Nephron progenitor cell (in vitro differentiated cells): ENCODE measurements around the gene UNC13B.

Source experiments
- DNase-seq: peaks from one replicate; pipeline ENCODE4 v3.0.0; 2021
- H3K27ac Mint-ChIP-seq: 2 replicates; pipeline ENCODE4 v1.8.0; 2021; ENCODE audit warnings: mild to moderate bottlenecking, moderate library complexity, mixed read lengths
- H3K27me3 Mint-ChIP-seq: 2 replicates; pipeline ENCODE4 v1.8.0; 2021; ENCODE audit warnings: mild to moderate bottlenecking, low read depth, mixed read lengths; ENCODE audit not compliant: poor library complexity
- H3K36me3 Mint-ChIP-seq: 2 replicates; pipeline ENCODE4 v1.8.0; 2021; ENCODE audit warnings: low read depth, mixed read lengths
- H3K4me1 Mint-ChIP-seq: 2 replicates; pipeline ENCODE4 v1.8.0; 2021; ENCODE audit warnings: mixed read lengths
- H3K4me3 Mint-ChIP-seq: 2 replicates; pipeline ENCODE4 v1.8.0; 2021; ENCODE audit warnings: mild to moderate bottlenecking, moderate library complexity, mixed read lengths
- H3K9me3 Mint-ChIP-seq: 2 replicates; pipeline ENCODE4 v1.8.0; 2021; ENCODE audit warnings: mild to moderate bottlenecking, moderate library complexity, mixed read lengths
- TF ChIP-seq, protein P1 (sequence below): fragments of 200-600 bp; sonication (generic); IDR thresholded peaks from 2 replicates; pipeline ENCODE4 v1.5.0; 2021; ENCODE audit warnings: antibody characterized with exemption

UNC13B gene

DNA sequence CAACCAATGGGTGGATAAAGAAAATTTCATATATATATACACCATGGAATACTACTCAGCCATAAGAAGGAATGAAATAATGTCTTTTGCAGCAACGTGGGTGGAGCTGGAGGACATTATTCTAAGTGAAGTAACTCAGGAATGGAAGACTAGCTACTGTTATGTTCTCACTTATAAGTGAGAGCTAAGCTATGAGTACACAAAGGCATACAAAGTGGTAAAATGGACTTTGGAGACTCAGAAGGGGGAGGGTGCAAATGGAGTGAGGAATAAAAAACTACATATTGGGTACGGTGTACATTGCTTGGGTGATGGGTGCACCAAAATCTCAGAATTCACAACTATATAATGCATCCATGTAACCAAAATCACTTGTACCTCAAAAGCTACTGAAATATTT is 260.9 kb downstream of the UNC13B start:
- Mint-ChIP-seq H3K36me3 (no peaks in the 10 kb centered on the region), H3K4me1 (no peaks in the 10 kb centered on the region), H3K27me3 (peaks cover 8% of the 10 kb centered on the region), H3K4me3 (no peak overlapping the region), H3K27ac (no peak overlapping the region), H3K9me3 (peaks cover 10% of the 10 kb centered on the region)
- no peak for DNase-seq
- TF ChIP-seq, protein P1, sequence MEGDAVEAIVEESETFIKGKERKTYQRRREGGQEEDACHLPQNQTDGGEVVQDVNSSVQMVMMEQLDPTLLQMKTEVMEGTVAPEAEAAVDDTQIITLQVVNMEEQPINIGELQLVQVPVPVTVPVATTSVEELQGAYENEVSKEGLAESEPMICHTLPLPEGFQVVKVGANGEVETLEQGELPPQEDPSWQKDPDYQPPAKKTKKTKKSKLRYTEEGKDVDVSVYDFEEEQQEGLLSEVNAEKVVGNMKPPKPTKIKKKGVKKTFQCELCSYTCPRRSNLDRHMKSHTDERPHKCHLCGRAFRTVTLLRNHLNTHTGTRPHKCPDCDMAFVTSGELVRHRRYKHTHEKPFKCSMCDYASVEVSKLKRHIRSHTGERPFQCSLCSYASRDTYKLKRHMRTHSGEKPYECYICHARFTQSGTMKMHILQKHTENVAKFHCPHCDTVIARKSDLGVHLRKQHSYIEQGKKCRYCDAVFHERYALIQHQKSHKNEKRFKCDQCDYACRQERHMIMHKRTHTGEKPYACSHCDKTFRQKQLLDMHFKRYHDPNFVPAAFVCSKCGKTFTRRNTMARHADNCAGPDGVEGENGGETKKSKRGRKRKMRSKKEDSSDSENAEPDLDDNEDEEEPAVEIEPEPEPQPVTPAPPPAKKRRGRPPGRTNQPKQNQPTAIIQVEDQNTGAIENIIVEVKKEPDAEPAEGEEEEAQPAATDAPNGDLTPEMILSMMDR, result no peak

DNA sequence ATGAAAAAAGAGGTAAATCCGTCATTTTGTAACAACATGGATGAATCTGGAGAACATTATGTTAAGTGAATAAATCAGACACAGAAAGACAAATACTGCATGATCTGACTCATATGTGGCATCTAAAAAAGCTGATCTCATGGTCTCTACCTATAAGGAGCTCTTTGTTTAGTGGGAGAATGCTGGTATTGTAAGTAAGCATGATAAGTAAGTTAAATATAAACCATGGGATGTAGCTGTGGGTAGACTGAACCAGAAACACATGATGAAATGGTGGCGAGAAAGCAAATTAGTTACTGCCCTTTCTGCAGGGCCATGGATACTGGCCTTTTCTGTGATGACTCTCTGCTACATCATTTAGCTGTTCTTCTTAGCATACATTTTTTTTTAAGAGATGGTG is 261.7 kb downstream of the UNC13B start:
- no peak for DNase-seq
- no peaks in the 10 kb centered on the region for H3K36me3 Mint-ChIP-seq
- no peak overlapping the region for H3K27ac Mint-ChIP-seq
- H3K9me3 Mint-ChIP-seq, result peaks cover 9% of the 10 kb centered on the region
- peaks cover 6% of the 10 kb centered on the region for H3K27me3 Mint-ChIP-seq
- no peaks in the 10 kb centered on the region for H3K4me1 Mint-ChIP-seq
- H3K4me3 Mint-ChIP-seq, result no peak overlapping the region
- TF ChIP-seq, protein P1, result no peak

DNA sequence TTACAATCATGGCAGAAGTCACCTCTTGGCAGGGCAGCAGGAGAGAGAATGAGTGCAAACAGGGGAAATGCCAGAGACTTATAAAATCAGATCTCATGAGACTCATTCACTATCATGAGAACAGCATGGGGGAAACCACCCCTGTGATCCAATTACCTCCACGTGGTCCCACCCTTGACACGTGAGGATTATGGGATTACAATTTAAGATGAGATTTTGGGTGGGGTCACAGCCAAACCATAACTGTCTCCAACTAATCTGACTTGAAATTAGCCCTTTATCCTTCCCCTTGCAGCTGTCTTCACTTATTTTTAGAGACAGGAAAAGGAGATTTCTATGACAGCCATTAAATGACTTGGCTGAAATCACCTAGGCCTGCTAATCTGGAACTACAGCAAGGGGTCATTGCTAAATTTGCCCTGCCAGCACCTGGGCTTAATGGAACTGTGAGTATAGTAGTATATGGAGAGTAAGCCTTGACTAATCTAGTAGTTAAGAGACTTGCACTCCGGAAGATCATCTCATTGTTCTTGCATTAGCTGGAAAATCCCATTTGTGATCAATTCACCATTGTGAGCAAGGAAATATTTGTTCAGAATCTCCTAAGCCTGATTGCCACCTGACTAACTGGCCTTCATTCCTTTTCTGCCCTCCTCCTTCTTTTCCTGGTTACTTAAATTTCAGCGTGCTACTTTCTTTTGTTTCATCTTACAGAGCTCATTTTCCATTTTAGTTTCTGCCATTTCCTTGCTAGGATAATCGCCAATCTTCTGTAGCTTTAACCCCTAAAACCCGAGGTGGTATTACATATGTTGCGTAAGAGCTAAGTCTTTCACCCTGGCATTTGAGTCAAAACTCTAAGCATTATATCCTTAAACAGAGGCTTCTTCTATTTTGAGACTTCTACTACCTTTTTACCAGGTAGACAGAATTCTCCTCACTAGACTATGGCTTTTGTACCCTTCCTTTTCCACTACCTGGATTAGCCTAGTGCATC is 262.8 kb downstream of the UNC13B start:
- TF ChIP-seq, protein P1, result no peak
- Mint-ChIP-seq H3K36me3 (no peaks in the 10 kb centered on the region), H3K27ac (no peak overlapping the region), H3K4me1 (no peaks in the 10 kb centered on the region), H3K27me3 (peaks cover 6% of the 10 kb centered on the region), H3K9me3 (peaks cover 8% of the 10 kb centered on the region), H3K4me3 (no peak overlapping the region)
- no peak for DNase-seq

DNA sequence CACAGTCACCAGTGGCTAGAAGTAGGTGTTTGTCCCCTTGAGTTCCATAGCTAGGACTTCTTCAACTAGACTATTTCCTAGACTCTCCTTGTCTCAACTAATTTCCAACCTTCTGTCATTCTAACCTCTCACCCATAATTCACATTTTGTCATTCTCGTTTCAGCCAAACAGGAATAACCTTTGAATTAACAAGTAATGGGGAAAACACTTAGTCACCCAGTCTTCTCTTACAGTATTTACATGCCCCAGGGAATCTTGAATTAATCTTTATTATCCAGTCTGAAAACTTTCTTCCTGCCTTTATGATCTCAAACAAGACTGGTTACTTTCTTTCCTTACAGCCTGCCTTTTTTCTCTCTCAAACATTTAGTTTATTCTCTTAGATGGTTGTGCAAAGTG is 264.8 kb downstream of the UNC13B start:
- Mint-ChIP-seq H3K27me3 (peaks cover 6% of the 10 kb centered on the region), H3K4me3 (no peak overlapping the region), H3K4me1 (no peaks in the 10 kb centered on the region)

DNA sequence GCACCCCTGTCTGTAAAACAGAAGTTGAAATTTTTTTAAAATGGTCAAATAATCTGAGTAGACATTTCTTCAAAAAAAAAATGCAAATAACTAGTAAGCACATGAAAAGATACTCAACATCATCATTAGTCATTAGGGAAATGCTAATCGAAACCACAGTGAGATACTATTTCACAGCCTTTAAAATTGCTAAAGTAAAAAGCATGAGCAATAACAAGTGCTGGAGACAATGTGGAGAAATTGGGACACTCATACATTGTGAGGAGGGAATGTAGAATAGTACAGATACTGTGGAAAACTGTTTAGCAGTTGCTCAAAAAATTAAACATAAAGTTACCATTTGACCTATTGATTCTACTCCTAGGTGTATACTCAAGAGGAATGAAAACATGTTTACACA is 269.7 kb downstream of the UNC13B start:
- DNase-seq, result no peak
- peaks cover 11% of the 10 kb centered on the region for H3K27me3 Mint-ChIP-seq
- no peaks in the 10 kb centered on the region for H3K4me1 Mint-ChIP-seq
- H3K9me3 Mint-ChIP-seq, result peaks cover 8% of the 10 kb centered on the region
- TF ChIP-seq, protein P1, result no peak
- H3K36me3 Mint-ChIP-seq, result no peaks in the 10 kb centered on the region
- no peak overlapping the region for H3K4me3 Mint-ChIP-seq
- H3K27ac Mint-ChIP-seq, result no peak overlapping the region

More for the DNA sequence above, 264.8 kb downstream of the UNC13B start:
- no peak overlapping the region for H3K27ac Mint-ChIP-seq
- TF ChIP-seq, protein P1, result no peak
- no peaks in the 10 kb centered on the region for H3K36me3 Mint-ChIP-seq
- H3K9me3 Mint-ChIP-seq, result peaks cover 8% of the 10 kb centered on the region
- DNase-seq, result no peak
